Activated T-helper 1 cell treated with anti-CD3 and anti-CD28 coated beads, Interleukin-12 subunit alpha, Interleukin-12 subunit beta, Interleukin-2, Interleukin-4 antibody, amounts not matched to agents 30 ng/mL and 10 ng/mL and 1 ng/mL, durations not matched to agents 14 hours and 24 hours and 36 hours (primary cell): Measurements from ENCODE around the gene PICK1. TPM values are rescaled to one million over a fixed set of nuclear protein-coding genes. Genes with fewer than 3 reads are reported as not detected.

ENCODE experiments used
- DNase-seq: peaks from one replicate; pipeline ENCODE4 v3.0.0; 2021; ENCODE audit warnings: low spot score
- H3K27ac Mint-ChIP-seq: one replicate; pipeline ENCODE4 v1.8.0; 2021; ENCODE audit warnings: mild to moderate bottlenecking, mixed read lengths
- H3K27me3 Mint-ChIP-seq: one replicate; pipeline ENCODE4 v1.8.0; 2022; ENCODE audit warnings: mild to moderate bottlenecking, moderate library complexity, mixed read lengths; ENCODE audit not compliant: insufficient read depth
- H3K36me3 Mint-ChIP-seq: one replicate; pipeline ENCODE4 v1.8.0; 2021; ENCODE audit warnings: low read depth, mixed read lengths
- H3K4me1 Mint-ChIP-seq: one replicate; pipeline ENCODE4 v1.8.0; 2021; ENCODE audit warnings: low read depth, mixed read lengths
- H3K4me3 Mint-ChIP-seq: one replicate; pipeline ENCODE4 v1.8.0; 2021; ENCODE audit warnings: mild to moderate bottlenecking, moderate library complexity, mixed read lengths
- H3K9me3 Mint-ChIP-seq: one replicate; pipeline ENCODE4 v1.8.0; 2021; ENCODE audit warnings: mixed read lengths
- intact Hi-C: fragments of 100-400 bp; cut with micrococcal nuclease; formaldehyde crosslinking; loops from one replicate; pipeline ENCODE4 v1.15.1; 2024
- total RNA-seq: library from RNA; stranded (reverse); gene quantifications from 2 replicates; pipeline ENCODE4 v1.2.3, GENCODE V29; 2022

PICK1 gene
- 12.0 and 14.8 TPM in 2 replicates for total RNA-seq

DNA sequence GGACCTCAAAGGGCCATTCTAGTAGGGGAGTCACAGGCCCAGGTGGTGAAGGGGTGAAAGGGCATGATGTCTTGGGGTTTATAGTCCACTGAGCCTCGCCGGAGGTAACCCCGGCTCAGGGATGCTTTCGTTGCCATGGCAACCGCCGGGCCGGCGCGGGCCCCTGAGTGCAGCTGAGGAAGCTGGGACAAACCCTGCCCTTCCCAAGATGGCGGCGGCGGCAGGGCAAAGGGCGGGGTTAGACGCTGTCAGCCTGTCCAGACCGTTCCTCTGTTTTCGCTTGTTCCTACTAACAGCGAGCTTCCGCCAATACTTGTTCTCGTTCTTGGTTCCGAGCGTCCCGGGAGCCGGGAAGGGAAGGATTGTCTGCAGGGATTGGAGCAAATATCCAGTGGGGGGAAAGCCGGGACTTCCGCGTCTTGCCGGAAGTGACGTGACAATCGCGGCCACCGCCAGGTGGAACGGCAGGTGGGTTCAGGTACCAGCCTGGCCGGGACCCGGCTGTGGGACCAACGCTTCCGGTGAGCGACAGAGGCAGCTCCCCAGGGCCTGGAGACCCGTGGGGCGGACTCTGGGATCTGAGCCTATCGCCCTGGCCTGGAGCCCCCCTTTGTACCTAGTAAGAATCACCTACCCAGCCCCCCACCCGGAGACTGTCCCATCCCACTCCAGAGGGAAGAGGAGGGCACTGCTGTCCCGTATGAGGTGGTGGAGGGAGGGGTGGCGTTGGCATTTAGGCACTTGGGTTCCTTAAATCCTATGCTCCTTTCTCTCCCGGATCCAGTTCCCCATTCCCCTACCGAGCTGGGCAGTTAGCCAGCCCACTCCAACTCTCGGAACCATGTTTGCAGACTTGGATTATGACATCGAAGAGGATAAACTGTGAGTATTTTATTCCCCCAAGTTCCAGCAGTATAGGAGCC, at the start of gene PICK1:
Gene PICK1 (plus strand): TSS at position 436 of the 923 bp plus-strand sequence. CDS start 406 bp downstream, at position 842.
- intact Hi-C loops: loop anchor here (1.0 to 10.0 kb wide), 2 partner anchors 341 to 648 kb away; partner anchors contain the start of genes GTPBP1 and JOSD1
- peak within 1 kb of the TSS; percentile 87 for H3K27ac Mint-ChIP-seq
- H3K36me3 Mint-ChIP-seq: peaks cover 6% of the 10 kb centered on the region
- peak; percentile 66 for DNase-seq
- H3K27me3 Mint-ChIP-seq: peaks cover 4% of the 10 kb centered on the region
- no peaks in the 10 kb centered on the region for H3K9me3 Mint-ChIP-seq
- peak within 1 kb of the TSS; percentile 89 for H3K4me3 Mint-ChIP-seq
- peaks cover 20% of the 10 kb centered on the region for H3K4me1 Mint-ChIP-seq

DNA sequence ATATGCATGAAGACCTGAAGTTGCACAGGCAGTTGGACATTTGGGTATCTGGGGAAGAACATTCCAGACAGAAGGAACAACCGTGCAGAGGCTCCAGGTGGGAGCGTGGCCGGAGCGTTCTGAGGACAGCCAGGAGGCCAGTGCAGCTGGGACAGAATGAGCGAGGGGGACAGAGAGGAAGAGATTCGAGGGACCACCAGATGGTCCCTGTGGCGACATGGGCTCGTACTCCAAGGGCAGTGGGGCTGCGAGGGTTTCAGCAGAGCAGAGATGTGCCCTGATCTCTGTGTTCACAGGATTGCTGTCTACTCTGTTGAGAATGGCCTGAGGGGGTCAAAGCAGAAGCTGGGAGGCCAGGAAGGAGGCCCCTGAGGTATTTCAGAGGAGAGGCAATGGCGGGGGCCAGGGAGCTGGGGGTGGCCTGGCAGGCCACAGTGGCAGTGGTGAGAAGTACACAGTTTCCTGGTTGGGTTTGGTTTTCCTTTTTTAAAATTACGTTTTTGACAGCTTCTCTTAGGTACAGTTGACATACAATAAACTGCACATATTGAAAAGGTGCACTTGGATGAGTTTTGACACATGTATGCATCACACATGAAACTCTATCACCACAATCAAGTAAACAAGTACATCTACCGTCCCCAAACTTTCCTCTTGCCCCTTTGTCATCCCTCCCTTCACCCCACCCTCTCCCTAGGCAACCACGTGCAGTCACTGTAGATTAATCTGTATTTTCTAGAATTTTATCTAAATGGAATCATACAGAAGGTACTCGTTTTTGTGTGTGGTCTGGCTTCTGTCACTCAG, 48.0 kb upstream of the PICK1 start:
- Mint-ChIP-seq H3K27me3 (no peaks in the 10 kb centered on the region), H3K36me3 (no peaks in the 10 kb centered on the region), H3K4me1 (no peaks in the 10 kb centered on the region), H3K9me3 (no peaks in the 10 kb centered on the region), H3K27ac (no peak overlapping the region), H3K4me3 (no peak overlapping the region)
- intact Hi-C loops: no loop called here
- DNase-seq: no peak

DNA sequence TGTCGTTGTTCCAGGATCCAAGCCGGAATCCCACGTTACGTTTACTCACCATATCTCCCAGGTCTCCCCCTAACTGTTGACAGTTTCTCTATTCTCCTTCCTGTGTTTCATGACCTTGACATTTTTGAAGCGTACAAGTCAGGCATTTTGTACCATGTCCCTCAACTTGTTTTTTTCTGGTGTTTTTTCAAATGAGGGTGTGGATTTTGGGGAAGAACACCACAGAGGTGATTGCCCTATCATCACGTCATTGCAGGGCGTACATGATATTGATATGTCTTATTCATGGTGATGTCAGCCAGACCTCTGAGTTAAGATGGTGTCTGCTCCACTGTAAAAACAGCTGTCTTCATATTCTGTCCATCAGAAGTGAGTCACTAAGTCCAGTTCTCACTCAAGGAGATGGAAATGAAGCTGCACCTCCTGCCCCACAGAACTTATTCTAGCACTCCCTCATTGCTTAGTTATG, 44.6 kb upstream of the PICK1 start:
- Mint-ChIP-seq H3K27me3 (no peaks in the 10 kb centered on the region), H3K9me3 (no peaks in the 10 kb centered on the region), H3K27ac (no peak overlapping the region), H3K4me3 (no peak overlapping the region), H3K36me3 (no peaks in the 10 kb centered on the region), H3K4me1 (no peaks in the 10 kb centered on the region)
- no peak for DNase-seq
- intact Hi-C loops: no loop called here

DNA sequence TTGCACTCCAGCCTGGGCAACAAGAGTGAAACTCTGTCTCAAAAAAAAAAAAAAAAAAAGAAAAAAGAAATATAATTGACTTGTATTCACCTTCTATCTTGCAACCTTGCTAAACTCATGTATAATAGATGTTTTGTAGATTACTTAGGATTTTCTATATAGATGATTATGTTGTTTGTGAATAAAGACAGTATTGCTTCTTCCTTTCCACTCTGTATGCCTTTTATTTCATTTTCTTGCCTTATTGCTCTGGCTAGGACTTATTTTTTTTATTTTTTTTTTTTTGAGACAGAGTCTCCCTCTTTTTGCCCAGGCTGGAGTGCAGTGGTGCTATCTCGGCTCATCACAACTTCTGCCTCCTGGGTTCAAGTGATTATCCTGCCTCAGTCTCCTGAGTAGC, 43.1 kb upstream of the PICK1 start:
- H3K36me3 Mint-ChIP-seq: no peaks in the 10 kb centered on the region
- intact Hi-C loops: no loop called here

DNA sequence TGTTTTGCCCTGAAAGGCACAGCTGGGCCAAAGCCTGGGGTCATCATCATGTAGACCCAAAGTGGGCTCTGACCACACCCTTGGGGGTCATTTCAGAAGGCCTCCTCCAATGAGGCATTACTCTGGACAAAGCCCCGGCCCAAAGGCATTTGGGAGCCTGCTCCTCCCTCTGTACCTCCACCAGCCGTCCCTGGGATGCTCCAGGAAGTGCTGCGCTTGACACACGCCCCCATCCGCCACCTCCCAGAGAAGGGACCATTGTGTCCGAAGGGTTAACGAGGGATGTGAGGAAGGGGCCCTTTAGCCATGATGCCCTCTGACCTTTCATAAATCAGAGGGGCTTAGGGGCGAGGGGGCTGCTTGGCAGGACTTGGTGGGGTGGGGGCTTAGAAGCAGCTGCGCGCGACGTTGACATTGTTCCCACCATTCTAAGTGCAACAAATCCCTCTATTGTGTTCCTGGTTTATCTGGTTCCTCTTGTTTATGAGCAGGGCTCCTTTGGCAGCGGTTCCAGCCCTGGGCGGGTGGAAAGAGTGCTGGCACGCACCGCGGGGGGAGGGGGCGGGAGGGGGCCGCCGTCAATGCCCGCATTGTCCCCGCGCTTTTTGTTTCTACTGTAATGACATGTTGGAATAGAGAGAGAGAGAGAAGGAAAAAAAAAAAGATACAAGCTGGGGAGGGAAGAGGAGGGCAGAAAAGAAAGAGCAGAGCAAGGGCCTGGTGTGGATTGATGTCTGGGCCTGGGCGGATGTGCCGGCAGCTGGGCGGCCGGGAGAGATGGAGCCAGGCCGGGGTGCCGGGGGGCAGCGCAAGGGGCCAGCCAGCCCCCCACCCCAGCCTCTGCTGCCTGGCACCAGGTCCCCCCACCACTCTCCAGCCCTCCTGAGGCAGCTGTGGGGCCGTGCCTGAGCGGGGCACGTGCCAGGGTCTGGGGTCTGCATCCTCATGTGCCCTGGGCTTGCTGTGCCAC, 40.7 kb upstream of the PICK1 start:
- Mint-ChIP-seq H3K27me3 (no peaks in the 10 kb centered on the region), H3K9me3 (no peaks in the 10 kb centered on the region), H3K4me1 (no peaks in the 10 kb centered on the region), H3K27ac (no peak overlapping the region), H3K36me3 (no peaks in the 10 kb centered on the region), H3K4me3 (no peak overlapping the region)
- DNase-seq: no peak
- intact Hi-C loops: no loop called here

More for the DNA sequence above, 43.1 kb upstream of the PICK1 start:
- Mint-ChIP-seq H3K4me3 (no peak overlapping the region), H3K9me3 (no peaks in the 10 kb centered on the region), H3K27ac (no peak overlapping the region), H3K4me1 (no peaks in the 10 kb centered on the region), H3K27me3 (no peaks in the 10 kb centered on the region)
- no peak for DNase-seq

DNA sequence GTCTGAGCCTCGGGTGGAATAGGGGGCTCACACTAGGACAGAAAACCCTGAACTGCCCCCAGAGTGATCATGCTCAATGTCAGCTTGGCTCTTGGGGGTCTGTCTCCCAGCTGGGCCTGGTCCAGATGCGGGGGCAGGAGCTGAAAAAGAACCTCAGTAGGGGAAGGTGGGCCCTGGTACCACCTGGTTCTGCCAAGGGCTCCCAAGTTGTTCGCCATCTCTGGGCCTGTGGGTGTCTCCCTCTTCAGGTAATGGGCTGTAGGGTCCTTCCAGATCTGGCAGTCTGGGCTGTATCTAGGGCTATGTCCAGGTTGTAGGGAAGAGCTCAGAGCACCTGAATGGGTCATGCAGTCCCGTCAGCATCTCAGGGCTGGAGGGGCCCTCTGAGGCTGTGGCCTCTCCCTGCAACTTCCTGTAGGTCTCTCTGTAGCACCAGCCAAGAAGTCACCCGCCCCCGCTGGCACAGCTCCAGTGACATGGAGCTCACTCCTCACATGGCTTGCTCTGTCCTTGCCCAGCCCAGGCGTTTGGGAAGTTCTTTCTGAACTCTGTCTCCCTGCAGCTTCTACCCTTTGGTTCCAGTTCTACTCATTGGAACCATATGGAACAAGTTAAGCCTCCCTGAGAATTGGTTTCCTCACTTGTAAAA, 39.8 kb upstream of the PICK1 start:
- DNase-seq: no peak
- Mint-ChIP-seq H3K27me3 (no peaks in the 10 kb centered on the region), H3K4me3 (no peak overlapping the region), H3K4me1 (no peaks in the 10 kb centered on the region), H3K9me3 (no peaks in the 10 kb centered on the region), H3K27ac (no peak overlapping the region), H3K36me3 (no peaks in the 10 kb centered on the region)
- intact Hi-C loops: no loop called here

DNA sequence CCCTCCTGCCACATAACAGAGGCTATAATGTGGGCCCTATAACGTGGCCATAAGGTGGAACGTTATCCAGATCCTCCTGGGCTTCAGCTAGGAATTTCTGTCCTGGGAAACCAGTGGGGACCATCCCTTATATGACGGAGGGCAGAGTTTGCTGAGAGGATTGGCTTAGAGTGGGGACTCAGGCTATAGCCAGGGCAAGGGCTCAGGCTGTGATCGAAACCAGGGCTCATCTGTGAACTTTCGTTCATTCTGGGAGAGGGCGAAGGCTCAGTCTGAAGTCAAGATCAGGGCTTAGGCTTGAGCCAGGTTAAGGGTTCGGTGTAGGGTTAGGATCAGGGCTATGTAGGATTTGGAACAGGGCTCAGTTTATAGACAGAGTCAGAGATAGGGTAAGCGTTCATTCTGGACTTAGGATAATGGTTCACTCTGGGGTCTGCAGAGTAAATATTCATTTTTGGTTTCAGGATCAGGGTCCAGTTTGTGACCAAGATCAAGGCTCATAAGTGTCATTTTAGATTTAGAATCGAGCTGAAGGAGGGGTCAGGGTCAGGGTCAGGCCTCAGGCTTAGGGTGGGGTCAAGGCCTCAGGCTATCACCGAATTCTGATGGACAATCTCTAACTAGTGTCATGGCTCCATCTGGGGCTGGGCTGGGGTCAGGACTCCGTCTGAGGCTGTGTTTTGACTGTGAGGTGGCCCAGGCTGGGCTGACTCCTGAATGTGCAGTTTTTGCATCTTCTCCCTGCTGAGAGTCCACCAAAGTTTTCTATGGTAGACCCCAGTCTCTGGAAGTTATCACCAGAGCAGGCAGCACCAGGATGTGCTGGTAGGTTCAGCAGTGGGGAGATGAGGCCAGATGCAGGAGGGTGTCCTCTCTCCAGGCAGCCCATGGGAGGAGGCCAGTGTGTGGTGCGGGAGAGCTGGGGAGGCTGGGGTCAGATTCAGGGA, 39.0 kb upstream of the PICK1 start:
- no peaks in the 10 kb centered on the region for H3K36me3 Mint-ChIP-seq
- H3K4me3 Mint-ChIP-seq: no peak overlapping the region
- H3K27me3 Mint-ChIP-seq: no peaks in the 10 kb centered on the region
- H3K9me3 Mint-ChIP-seq: no peaks in the 10 kb centered on the region
- intact Hi-C loops: no loop called here
- H3K4me1 Mint-ChIP-seq: no peaks in the 10 kb centered on the region
- DNase-seq: no peak
- no peak overlapping the region for H3K27ac Mint-ChIP-seq

DNA sequence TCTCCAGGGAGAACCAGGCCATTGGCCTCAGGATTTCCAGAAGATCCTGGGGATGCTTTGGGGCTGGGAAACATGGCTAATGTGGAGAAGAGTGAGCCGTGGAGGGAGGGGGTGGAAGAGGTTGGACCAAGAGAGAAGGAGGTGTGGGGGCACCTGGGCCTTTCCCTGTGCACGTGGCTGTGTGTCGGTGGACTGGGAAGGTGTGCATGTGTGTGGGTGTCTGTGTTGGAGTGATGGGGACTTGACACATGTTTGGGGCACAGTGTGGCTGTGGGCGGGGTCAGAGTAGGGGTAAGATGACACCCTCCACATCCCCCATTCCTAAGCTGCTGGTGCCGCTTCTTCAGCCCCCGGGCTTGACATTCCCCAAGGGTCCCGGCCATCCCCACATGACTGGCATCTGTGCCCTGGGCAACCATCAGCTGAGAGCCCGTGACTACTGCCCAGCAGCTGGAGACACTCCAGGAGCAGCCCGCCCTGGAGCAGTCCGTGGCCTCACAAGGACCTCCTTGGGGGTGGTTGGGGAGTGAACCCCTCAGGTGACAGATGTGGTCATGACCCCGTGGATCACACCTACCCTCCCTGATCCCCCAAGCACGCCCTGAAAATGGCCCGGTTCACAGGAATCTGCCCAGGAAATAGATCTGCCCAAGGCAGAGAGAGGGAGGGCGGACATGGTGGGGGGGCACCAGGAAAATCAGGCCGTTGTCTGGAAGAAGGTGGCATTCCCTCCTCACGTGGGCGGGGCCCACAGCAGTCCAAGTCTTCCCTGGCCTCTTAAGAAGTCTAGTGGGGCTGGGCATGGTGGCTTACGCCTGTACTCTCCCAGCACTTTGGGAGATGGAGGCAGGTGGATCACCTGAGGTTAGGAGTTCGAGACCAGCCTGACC, 38.0 kb upstream of the PICK1 start:
- Mint-ChIP-seq H3K4me1 (no peaks in the 10 kb centered on the region), H3K27me3 (no peaks in the 10 kb centered on the region), H3K4me3 (no peak overlapping the region), H3K9me3 (no peaks in the 10 kb centered on the region), H3K27ac (no peak overlapping the region), H3K36me3 (no peaks in the 10 kb centered on the region)
- DNase-seq: no peak
- intact Hi-C loops: no loop called here

DNA sequence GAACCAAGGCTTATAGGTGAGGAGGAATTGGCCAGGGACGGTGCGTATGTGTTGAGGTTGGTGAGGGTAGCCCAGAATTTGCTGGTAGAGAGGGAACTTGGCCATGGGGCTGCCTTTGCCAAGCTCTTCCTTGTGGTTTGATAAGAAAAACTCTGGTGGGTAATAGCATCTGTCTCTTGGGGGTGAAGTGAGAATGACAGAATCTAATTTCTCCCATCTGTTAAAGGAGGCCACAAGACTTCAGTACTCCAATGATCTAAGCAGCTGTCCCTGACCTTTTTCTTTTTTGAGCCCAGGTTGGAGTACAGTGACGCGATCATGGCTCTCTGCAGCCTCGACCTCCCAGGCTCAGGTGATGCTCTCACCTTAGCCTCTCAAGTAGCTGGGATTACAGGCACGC, 36.0 kb upstream of the PICK1 start:
- no peaks in the 10 kb centered on the region for H3K36me3 Mint-ChIP-seq
- H3K27me3 Mint-ChIP-seq: no peaks in the 10 kb centered on the region
- no peak overlapping the region for H3K4me3 Mint-ChIP-seq
- no peaks in the 10 kb centered on the region for H3K9me3 Mint-ChIP-seq
- intact Hi-C loops: no loop called here
- no peaks in the 10 kb centered on the region for H3K4me1 Mint-ChIP-seq
- no peak for DNase-seq
- no peak overlapping the region for H3K27ac Mint-ChIP-seq

DNA sequence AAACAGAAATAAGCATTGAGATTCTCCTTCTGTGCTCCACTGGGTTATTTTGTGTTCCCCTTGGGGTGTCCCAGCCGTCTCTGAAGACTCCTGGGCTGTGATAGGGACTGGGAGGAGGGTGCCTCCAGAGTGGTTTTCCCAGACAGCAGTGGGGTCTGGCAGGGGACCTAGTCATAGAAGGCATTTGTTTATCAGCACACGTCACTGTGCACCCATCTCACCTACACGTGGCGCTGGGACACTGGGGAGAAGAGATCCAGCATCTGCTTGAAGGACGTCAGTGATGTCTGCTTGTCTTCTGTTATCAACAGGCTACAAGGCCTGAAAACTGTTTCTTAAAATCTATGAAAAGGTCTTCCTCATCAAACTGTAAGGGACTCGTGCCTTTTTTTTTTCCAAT, 34.2 kb upstream of the PICK1 start:
- intact Hi-C loops: no loop called here
- no peak for DNase-seq
- Mint-ChIP-seq H3K4me1 (no peaks in the 10 kb centered on the region), H3K36me3 (no peaks in the 10 kb centered on the region), H3K27ac (no peak overlapping the region), H3K4me3 (no peak overlapping the region), H3K9me3 (no peaks in the 10 kb centered on the region), H3K27me3 (no peaks in the 10 kb centered on the region)
